Caco-2 (cell line): ENCODE data around the gene TCP11. TPM values are rescaled to one million over a fixed set of nuclear protein-coding genes. Genes with fewer than 3 reads are reported as not detected.

ENCODE experiments used
- BruUV-seq: library from RNA; stranded (reverse); fragments of 400-500 nt; replicated peaks from 2 replicates; lab custom pipeline; 2021; lab: Mats Ljungman, UMichigan
- CTCF ChIA-PET: fragments of 300-600 bp; sonication (Branson Sonifier 250); formaldehyde crosslinking; loops from one replicate; lab custom pipeline; 2022; ENCODE audit warnings: antibody characterized with exemption; lab: Charles Lee
- POLR2A ChIA-PET: fragments of 300-600 bp; sonication (Branson Sonifier 250); formaldehyde crosslinking; loops from one replicate; lab custom pipeline; 2022; ENCODE audit warnings: antibody characterized with exemption; lab: Charles Lee
- DNase-seq, 2 experiments: peaks; one replicate each; pipeline versions ENCODE4 v3.0.0 to v3.0.0-alpha.2; 2020 to 2022
- H3K27me3 ChIP-seq: replicated peaks from 2 replicates; pipeline ENCODE4 v1.6.0; 2011; ENCODE audit warnings: low read length; ENCODE audit not compliant: control insufficient read depth, insufficient read depth
- H3K36me3 ChIP-seq: 2 replicates; pipeline ENCODE4 v1.5.1; 2011; ENCODE audit warnings: low read length; ENCODE audit not compliant: control insufficient read depth, insufficient read depth
- H3K4me1 ChIP-seq: fragments of 250-450 bp; sonication (Bioruptor Pico); 2 replicates; pipeline ENCODE4 v1.5.1; 2020; ENCODE audit warnings: mild to moderate bottlenecking
- H3K4me3 ChIP-seq: 2 replicates; pipeline ENCODE4 v1.5.1; 2011; ENCODE audit warnings: low read depth, mild to moderate bottlenecking, control low read depth, low read length
- H3K9me3 ChIP-seq: fragments of 250-450 bp; sonication (Bioruptor Pico); 2 replicates; pipeline ENCODE4 v1.5.1; 2020; ENCODE audit warnings: mild to moderate bottlenecking, moderate library complexity
- H3K27ac Mint-ChIP-seq: one replicate; pipeline ENCODE4 v1.8.0; 2022; ENCODE audit warnings: mixed read lengths; ENCODE audit not compliant: unreplicated experiment
- H3K27me3 Mint-ChIP-seq: one replicate; pipeline ENCODE4 v1.8.0; 2022; ENCODE audit warnings: mixed read lengths; ENCODE audit not compliant: insufficient read depth, unreplicated experiment
- H3K36me3 Mint-ChIP-seq: one replicate; pipeline ENCODE4 v1.8.0; 2022; ENCODE audit warnings: mild to moderate bottlenecking, mixed read lengths; ENCODE audit not compliant: insufficient read depth, unreplicated experiment
- H3K4me1 Mint-ChIP-seq: one replicate; pipeline ENCODE4 v1.8.0; 2022; ENCODE audit warnings: low read depth, mixed read lengths; ENCODE audit not compliant: unreplicated experiment
- H3K4me3 Mint-ChIP-seq: one replicate; pipeline ENCODE4 v1.8.0; 2022; ENCODE audit warnings: mild to moderate bottlenecking, moderate library complexity, mixed read lengths; ENCODE audit not compliant: unreplicated experiment
- H3K9me3 Mint-ChIP-seq: one replicate; pipeline ENCODE4 v1.8.0; 2022; ENCODE audit warnings: mixed read lengths; ENCODE audit not compliant: unreplicated experiment
- CTCF ChIP-seq, 2 experiments: fragments of 200-600 bp in 1 of 2; IDR thresholded peaks; 1 replicate in 1 of 2; 2 replicates in 1 of 2; pipeline versions ENCODE4 v1.5.1 to v1.8.0; 2011 to 2022; ENCODE audit warnings: antibody characterized with exemption in 1 of 2, control low read depth in 1 of 2, inconsistent platforms in 1 of 2, low read depth in 1 of 2, low read length in 1 of 2, mild to moderate bottlenecking in 1 of 2, moderate library complexity in 1 of 2; ENCODE audit not compliant: insufficient read depth in 1 of 2, severe bottlenecking in 1 of 2, unreplicated experiment in 1 of 2
- intact Hi-C: fragments of 100-400 bp; cut with micrococcal nuclease; formaldehyde crosslinking; loops from one replicate; pipeline ENCODE4 v1.10.0; 2022; ENCODE audit not compliant: unreplicated experiment
- total RNA-seq: library from RNA; stranded (reverse); gene quantifications from 2 replicates; pipeline ENCODE4 v1.2.3, GENCODE V29; 2022

TCP11 gene
- total RNA-seq, 1 experiment from 2014 or later = not detected

DNA sequence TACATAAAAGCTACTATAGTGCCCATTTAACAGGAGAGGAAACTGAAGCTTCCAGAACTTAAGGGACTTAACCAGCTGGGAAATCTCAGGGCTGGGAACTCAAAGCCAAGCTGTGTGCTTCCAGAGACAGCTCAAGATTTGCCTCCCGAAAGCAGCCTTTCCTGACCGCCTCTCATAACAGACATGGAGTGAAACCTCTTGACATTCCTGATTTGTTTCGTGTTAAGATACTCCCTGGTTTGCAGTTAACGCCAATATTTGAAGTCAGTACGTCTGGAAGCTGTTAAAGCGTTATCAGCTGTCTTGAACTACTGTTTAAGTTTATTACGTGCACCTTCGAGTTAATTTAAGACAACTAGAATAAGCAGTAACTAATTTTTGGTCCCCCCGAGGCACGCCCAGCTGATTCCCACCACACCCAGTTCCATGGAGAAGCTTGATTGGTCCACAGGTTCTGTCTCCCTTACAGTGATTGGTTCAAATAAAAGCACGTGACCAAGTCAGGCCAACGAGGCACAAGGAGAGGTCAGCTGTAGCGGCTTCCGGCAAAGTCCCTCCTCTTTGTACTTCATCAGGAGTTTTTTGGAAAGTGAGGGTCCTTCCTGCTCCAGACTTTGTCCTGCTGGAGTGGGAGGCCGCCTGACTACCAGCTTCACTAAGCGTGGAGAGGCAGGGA lies 8.9 kb upstream of the TCP11 start:
- no peaks in the 10 kb centered on the region; the same call in 1 of the 2 replicates for H3K9me3 ChIP-seq
- no peaks in the 10 kb centered on the region for H3K36me3 ChIP-seq
- intact Hi-C loops = loop anchor here (5.0 kb wide), 1 partner anchor 37 kb away; no protein-coding TSS in a partner anchor
- DNase-seq = no peak
- H3K4me1 ChIP-seq = peaks cover 19% of the 10 kb centered on the region
- no peak for TF ChIP-seq CTCF (IDR thresholded peaks at IDR 0.05; ENCODE audit: insufficient read depth in 1 of 2, low read depth in 1 of 2, low read length in 1 of 2, severe bottlenecking in 1 of 2, unreplicated experiment in 1 of 2)
- H3K27me3 ChIP-seq = no peaks in the 10 kb centered on the region
- no peaks in the 10 kb centered on the region for H3K36me3 Mint-ChIP-seq
- no peak overlapping the region for H3K4me3 Mint-ChIP-seq
- H3K4me3 ChIP-seq = no peak overlapping the region
- ChIA-PET POLR2A (no interaction called here), CTCF (interaction anchor here (2.0 kb wide), 1 partner anchor 91 kb away, joined by 9 read pairs; no protein-coding TSS in a partner anchor)
- H3K4me1 Mint-ChIP-seq = peaks cover 32% of the 10 kb centered on the region
- no TSS peak for BruUV-seq
- no peak overlapping the region for H3K27ac Mint-ChIP-seq
- H3K9me3 Mint-ChIP-seq = no peaks in the 10 kb centered on the region
- H3K27me3 Mint-ChIP-seq = no peaks in the 10 kb centered on the region

- Histone ChIP-seq H3K4me1 (peaks cover 19% of the 10 kb centered on the region), H3K27me3 (no peaks in the 10 kb centered on the region), H3K36me3 (no peaks in the 10 kb centered on the region), H3K9me3 (no peaks in the 10 kb centered on the region), H3K4me3 (no peak overlapping the region)
- peaks cover 34% of the 10 kb centered on the region for H3K4me1 Mint-ChIP-seq
- POLR2A ChIA-PET = interaction anchor here (1.2 kb wide), 1 partner anchor 111 kb away, joined by 5 read pairs; the partner anchor contains the start of gene ZNF76
- CTCF ChIA-PET = interaction anchor here (0.6 to 2.1 kb wide), 10 partner anchors 18 to 550 kb away, joined by 3 to 16 read pairs (median 4); partner anchors contain the start of gene ZNF76
- H3K27ac Mint-ChIP-seq = no peak overlapping the region
- H3K4me3 Mint-ChIP-seq = no peak overlapping the region
- no peak for TF ChIP-seq CTCF (IDR thresholded peaks at IDR 0.05; ENCODE audit: insufficient read depth in 1 of 2, low read depth in 1 of 2, low read length in 1 of 2, severe bottlenecking in 1 of 2, unreplicated experiment in 1 of 2)
- H3K27me3 Mint-ChIP-seq = no peaks in the 10 kb centered on the region
- H3K36me3 Mint-ChIP-seq = no peaks in the 10 kb centered on the region
- no peaks in the 10 kb centered on the region for H3K9me3 Mint-ChIP-seq
- DNase-seq = peak in 1 of 2 experiments; percentile 28
- intact Hi-C loops = loop anchor here (1.0 to 5.0 kb wide), 2 partner anchors 39 to 52 kb away; no protein-coding TSS in a partner anchor
- no TSS peak for BruUV-seq
Observed at GRCh38 chr6:35148167-35148741, 7.1 kb upstream of the TCP11 start.

DNA sequence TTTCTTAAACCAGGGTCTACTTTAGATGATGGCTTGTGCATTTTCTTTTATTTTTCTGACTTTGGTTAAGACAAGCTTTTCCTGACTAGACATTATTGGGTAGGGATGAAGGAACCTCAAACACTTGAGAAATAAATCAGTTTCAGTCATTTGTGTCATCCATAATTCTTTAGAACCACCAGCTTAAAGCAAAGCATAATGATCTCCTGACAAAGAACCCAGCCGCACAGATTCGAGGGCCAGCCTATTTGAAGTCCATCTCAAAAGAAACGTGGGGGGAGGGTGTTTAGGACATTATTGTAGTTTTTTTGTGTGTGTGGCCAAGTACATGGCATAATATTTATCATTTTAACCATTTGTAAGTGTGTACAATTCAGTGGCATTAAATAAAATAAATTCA lies 6.3 kb upstream of the TCP11 start:
- Mint-ChIP-seq H3K9me3 (no peaks in the 10 kb centered on the region), H3K27me3 (no peaks in the 10 kb centered on the region), H3K4me3 (no peak overlapping the region), H3K36me3 (no peaks in the 10 kb centered on the region), H3K27ac (no peak overlapping the region), H3K4me1 (peaks cover 34% of the 10 kb centered on the region)
- Histone ChIP-seq H3K27me3 (no peaks in the 10 kb centered on the region), H3K36me3 (no peaks in the 10 kb centered on the region), H3K9me3 (no peaks in the 10 kb centered on the region), H3K4me1 (peaks cover 12% of the 10 kb centered on the region), H3K4me3 (no peak overlapping the region)
- no peak for TF ChIP-seq CTCF (IDR thresholded peaks at IDR 0.05; ENCODE audit: insufficient read depth in 1 of 2, low read depth in 1 of 2, low read length in 1 of 2, severe bottlenecking in 1 of 2, unreplicated experiment in 1 of 2)
- DNase-seq = no peak
- CTCF ChIA-PET = interaction anchor here (0.6 to 2.1 kb wide), 9 partner anchors 19 to 194 kb away, joined by 3 to 19 read pairs (median 5); no protein-coding TSS in a partner anchor
- intact Hi-C loops = loop anchor here (5.0 kb wide), 1 partner anchor 40 kb away; no protein-coding TSS in a partner anchor
- POLR2A ChIA-PET = interaction anchor here (1.2 kb wide), 1 partner anchor 112 kb away, joined by 5 read pairs; the partner anchor contains the start of gene ZNF76
- no TSS peak for BruUV-seq
